HG03135 (cell line): ENCODE measurements around the gene TFCP2.
A peak's percentile ranks its signal among the peaks of the same experiment; 100 is the strongest.

ENCODE experiments used
- ATAC-seq: cut with Tn5 transposase; IDR thresholded peaks from one replicate; pipeline ENCODE4 v1.9.1; 2021; ENCODE audit warnings: mild to moderate bottlenecking, moderate library complexity; ENCODE audit not compliant: unreplicated experiment

TFCP2 gene

GRCh38 chr12:51048661-51049251, 124.2 kb downstream of the TFCP2 start:
- no peak for ATAC-seq

- peak; percentile 93 for ATAC-seq
Observed at GRCh38 chr12:51047655-51048540, 125.0 kb downstream of the TFCP2 start, which contains the start of gene LETMD1. Gene LETMD1, plus strand, starts transcription at chr12:51048327. Its CDS starts 30 bp downstream, at chr12:51048357.
